Measurements from ENCODE around the gene SLC4A4. TPM values are rescaled to one million over a fixed set of nuclear protein-coding genes. Genes with fewer than 3 reads are reported as not detected.

The SLC4A4 gene
- total and polyA plus RNA-seq, 4 experiments from 2014 or later = 0.12 to 1.4 (median 1.0) TPM

GRCh38 chr4:71494539-71494938 lies 155.7 kb downstream of the SLC4A4 start:
- H3K27ac Mint-ChIP-seq = no peak overlapping the region
- Histone ChIP-seq H3K27me3 (ENCODE audit: insufficient read depth, low read length) (no peaks in the 10 kb centered on the region), H3K4me3 (ENCODE audit: low read length in 2 of 2) (no peak overlapping the region), H3K4me1 (ENCODE audit: insufficient read depth, low read length) (no peaks in the 10 kb centered on the region), H3K36me3 (ENCODE audit: insufficient read depth, low read length) (no peaks in the 10 kb centered on the region), H3K27ac (ENCODE audit: low read depth, low read length) (no peak overlapping the region), H3K9me3 (ENCODE audit: control insufficient read depth in 1 of 2, low read length in 2 of 2) (no peaks in the 10 kb centered on the region)
- intact Hi-C loops (cut with micrococcal nuclease) = no loop called here
- DNase-seq = no peak
- peaks cover 5% of the 10 kb centered on the region in 2 donors for H3K27me3 Mint-ChIP-seq
- CTCF ChIA-PET (ENCODE audit: partially characterized antibody) = no interaction called here
- POLR2A ChIA-PET (ENCODE audit: partially characterized antibody) = no interaction called here
- H3K36me3 Mint-ChIP-seq = no peaks in the 10 kb centered on the region
- H3K4me3 Mint-ChIP-seq = no peak overlapping the region
- H3K9me3 Mint-ChIP-seq = no peaks in the 10 kb centered on the region
- H3K4me1 Mint-ChIP-seq = no peaks in the 10 kb centered on the region

GRCh38 chr4:71495454-71495853 lies 156.6 kb downstream of the SLC4A4 start:
- Mint-ChIP-seq H3K4me3 (no peak overlapping the region), H3K4me1 (no peaks in the 10 kb centered on the region), H3K27ac (no peak overlapping the region), H3K27me3 (peaks cover 5% of the 10 kb centered on the region in 2 donors), H3K9me3 (no peaks in the 10 kb centered on the region), H3K36me3 (no peaks in the 10 kb centered on the region)
- no peak overlapping the region for H3K27ac ChIP-seq (ENCODE audit: low read depth, low read length)
- H3K4me1 ChIP-seq (ENCODE audit: insufficient read depth, low read length) = no peaks in the 10 kb centered on the region
- ChIA-PET CTCF (ENCODE audit: partially characterized antibody) (interaction anchor here (0.9 kb wide), 1 partner anchor 10 kb away, joined by 3 read pairs; no protein-coding TSS in a partner anchor), POLR2A (ENCODE audit: partially characterized antibody) (no interaction called here)
- no peaks in the 10 kb centered on the region for H3K9me3 ChIP-seq (ENCODE audit: control insufficient read depth in 1 of 2, low read length in 2 of 2)
- no peak overlapping the region for H3K4me3 ChIP-seq (ENCODE audit: low read length in 2 of 2)
- no peaks in the 10 kb centered on the region for H3K27me3 ChIP-seq (ENCODE audit: insufficient read depth, low read length)
- DNase-seq = no peak
- intact Hi-C loops (cut with micrococcal nuclease) = no loop called here
- no peaks in the 10 kb centered on the region for H3K36me3 ChIP-seq (ENCODE audit: insufficient read depth, low read length)

GRCh38 chr4:71497078-71497477 lies 158.3 kb downstream of the SLC4A4 start:
- no peaks in the 10 kb centered on the region for H3K36me3 Mint-ChIP-seq
- DNase-seq = no peak
- Histone ChIP-seq H3K36me3 (ENCODE audit: insufficient read depth, low read length) (no peaks in the 10 kb centered on the region), H3K27me3 (ENCODE audit: insufficient read depth, low read length) (no peaks in the 10 kb centered on the region), H3K9me3 (ENCODE audit: control insufficient read depth in 1 of 2, low read length in 2 of 2) (no peaks in the 10 kb centered on the region), H3K4me1 (ENCODE audit: insufficient read depth, low read length) (no peaks in the 10 kb centered on the region), H3K27ac (ENCODE audit: low read depth, low read length) (no peak overlapping the region), H3K4me3 (ENCODE audit: low read length in 2 of 2) (no peak overlapping the region)
- no peak overlapping the region for H3K27ac Mint-ChIP-seq
- no peaks in the 10 kb centered on the region for H3K4me1 Mint-ChIP-seq
- intact Hi-C loops (cut with micrococcal nuclease) = no loop called here
- ChIA-PET CTCF (ENCODE audit: partially characterized antibody) (no interaction called here), POLR2A (ENCODE audit: partially characterized antibody) (no interaction called here)
- no peaks in the 10 kb centered on the region for H3K9me3 Mint-ChIP-seq
- peaks cover 5% of the 10 kb centered on the region in 2 donors for H3K27me3 Mint-ChIP-seq
- no peak overlapping the region for H3K4me3 Mint-ChIP-seq

- no peak overlapping the region for H3K4me3 Mint-ChIP-seq
- H3K27me3 Mint-ChIP-seq = peaks cover 5% of the 10 kb centered on the region in 2 donors
- H3K4me1 Mint-ChIP-seq = no peaks in the 10 kb centered on the region
- DNase-seq = no peak
- no peaks in the 10 kb centered on the region for H3K4me1 ChIP-seq (ENCODE audit: insufficient read depth, low read length)
- H3K36me3 ChIP-seq (ENCODE audit: insufficient read depth, low read length) = no peaks in the 10 kb centered on the region
- intact Hi-C loops (cut with micrococcal nuclease) = no loop called here
- no peak overlapping the region for H3K4me3 ChIP-seq (ENCODE audit: low read length in 2 of 2)
- no peaks in the 10 kb centered on the region for H3K9me3 ChIP-seq (ENCODE audit: control insufficient read depth in 1 of 2, low read length in 2 of 2)
- ChIA-PET POLR2A (ENCODE audit: partially characterized antibody) (no interaction called here), CTCF (ENCODE audit: partially characterized antibody) (no interaction called here)
- no peak overlapping the region for H3K27ac Mint-ChIP-seq
- H3K9me3 Mint-ChIP-seq = no peaks in the 10 kb centered on the region
- H3K27ac ChIP-seq (ENCODE audit: low read depth, low read length) = no peak overlapping the region
- H3K36me3 Mint-ChIP-seq = no peaks in the 10 kb centered on the region
- H3K27me3 ChIP-seq (ENCODE audit: insufficient read depth, low read length) = no peaks in the 10 kb centered on the region
These were observed 159.2 kb downstream of the SLC4A4 start for GRCh38 chr4:71498002-71498401.

- Histone ChIP-seq H3K27me3 (ENCODE audit: insufficient read depth, low read length) (no peaks in the 10 kb centered on the region), H3K36me3 (ENCODE audit: insufficient read depth, low read length) (no peaks in the 10 kb centered on the region), H3K4me1 (ENCODE audit: insufficient read depth, low read length) (no peaks in the 10 kb centered on the region), H3K9me3 (ENCODE audit: control insufficient read depth in 1 of 2, low read length in 2 of 2) (no peaks in the 10 kb centered on the region), H3K4me3 (ENCODE audit: low read length in 2 of 2) (no peak overlapping the region), H3K27ac (ENCODE audit: low read depth, low read length) (no peak overlapping the region)
- H3K27ac Mint-ChIP-seq = no peak overlapping the region
- H3K9me3 Mint-ChIP-seq = no peaks in the 10 kb centered on the region
- intact Hi-C loops (cut with micrococcal nuclease) = no loop called here
- H3K36me3 Mint-ChIP-seq = no peaks in the 10 kb centered on the region
- no peak overlapping the region for H3K4me3 Mint-ChIP-seq
- ChIA-PET CTCF (ENCODE audit: partially characterized antibody) (no interaction called here), POLR2A (ENCODE audit: partially characterized antibody) (no interaction called here)
- no peak for DNase-seq
- H3K4me1 Mint-ChIP-seq = no peaks in the 10 kb centered on the region
- peaks cover 2 to 3% of the 10 kb centered on the region in 2 donors for H3K27me3 Mint-ChIP-seq
These were observed 159.8 kb downstream of the SLC4A4 start for GRCh38 chr4:71498625-71499024.

GRCh38 chr4:71501992-71502391 lies 163.2 kb downstream of the SLC4A4 start:
- POLR2A ChIA-PET (ENCODE audit: partially characterized antibody) = no interaction called here
- H3K27ac Mint-ChIP-seq = no peak overlapping the region
- H3K9me3 Mint-ChIP-seq = peaks cover 0 to 4% (median 0%) of the 10 kb centered on the region in 8 donors
- Histone ChIP-seq H3K27me3 (ENCODE audit: insufficient read depth, low read length) (no peaks in the 10 kb centered on the region), H3K4me3 (ENCODE audit: low read length in 2 of 2) (no peak overlapping the region), H3K36me3 (ENCODE audit: insufficient read depth, low read length) (no peaks in the 10 kb centered on the region), H3K27ac (ENCODE audit: low read depth, low read length) (no peak overlapping the region), H3K9me3 (ENCODE audit: control insufficient read depth in 1 of 2, low read length in 2 of 2) (no peaks in the 10 kb centered on the region), H3K4me1 (ENCODE audit: insufficient read depth, low read length) (no peaks in the 10 kb centered on the region)
- no peaks in the 10 kb centered on the region for H3K27me3 Mint-ChIP-seq
- intact Hi-C loops (cut with micrococcal nuclease) = no loop called here
- H3K4me1 Mint-ChIP-seq = no peaks in the 10 kb centered on the region
- CTCF ChIA-PET (ENCODE audit: partially characterized antibody) = no interaction called here
- no peak overlapping the region for H3K4me3 Mint-ChIP-seq
- H3K36me3 Mint-ChIP-seq = no peaks in the 10 kb centered on the region
- no peak for DNase-seq

GRCh38 chr4:71518283-71518989 lies 179.6 kb downstream of the SLC4A4 start:
- intact Hi-C loops (cut with micrococcal nuclease) = no loop called here
- CTCF ChIA-PET (ENCODE audit: partially characterized antibody) = no interaction called here
- Histone ChIP-seq H3K9me3 (ENCODE audit: control insufficient read depth in 1 of 2, low read length in 2 of 2) (no peaks in the 10 kb centered on the region), H3K4me3 (ENCODE audit: low read length in 2 of 2) (no peak overlapping the region), H3K27me3 (ENCODE audit: insufficient read depth, low read length) (no peaks in the 10 kb centered on the region), H3K27ac (ENCODE audit: low read depth, low read length) (no peak overlapping the region), H3K4me1 (ENCODE audit: insufficient read depth, low read length) (no peaks in the 10 kb centered on the region), H3K36me3 (ENCODE audit: insufficient read depth, low read length) (no peaks in the 10 kb centered on the region)
- H3K9me3 Mint-ChIP-seq = peaks cover 0 to 5% (median 0%) of the 10 kb centered on the region in 8 donors
- H3K27me3 Mint-ChIP-seq = peaks cover 0 to 1% of the 10 kb centered on the region in 2 donors
- no peaks in the 10 kb centered on the region for H3K4me1 Mint-ChIP-seq
- peak in 1 of 5 donors; percentile 24 for DNase-seq
- H3K4me3 Mint-ChIP-seq = no peak overlapping the region
- no peak overlapping the region for H3K27ac Mint-ChIP-seq
- H3K36me3 Mint-ChIP-seq = no peaks in the 10 kb centered on the region
- POLR2A ChIA-PET (ENCODE audit: partially characterized antibody) = no interaction called here

Data from CD4-positive, alpha-beta memory T cell (primary cell).